Measurements from ENCODE around the gene GRM7.

Gene GRM7

DNA sequence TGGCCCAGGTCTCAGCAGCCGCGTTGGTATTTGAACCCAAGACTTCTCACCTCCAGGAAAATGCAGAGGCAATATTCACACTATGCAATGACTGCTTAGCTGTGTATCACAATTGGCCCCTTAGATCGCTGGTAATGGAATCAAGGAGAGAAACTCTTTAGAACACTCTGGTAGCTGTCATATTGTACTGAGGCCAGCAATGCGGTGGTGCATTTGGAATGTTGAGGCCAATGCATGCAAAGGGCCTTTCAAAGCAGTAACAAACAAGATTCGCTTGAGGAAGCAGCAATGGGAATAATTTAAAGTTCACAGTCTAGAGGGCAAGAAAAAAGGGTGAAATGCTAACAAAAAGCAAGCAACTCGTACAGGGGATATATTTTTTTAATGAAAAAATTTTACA lies 764.1 kb downstream of the GRM7 start:
- no peaks in the 10 kb centered on the region for H3K4me1 ChIP-seq (ENCODE audit: control insufficient read depth, insufficient read depth, low read length)
- no peaks in the 10 kb centered on the region for H3K9me3 ChIP-seq (ENCODE audit: control insufficient read depth in 2 of 2, low read length in 2 of 2)
- no peaks in the 10 kb centered on the region for H3K36me3 ChIP-seq (ENCODE audit: control insufficient read depth in 2 of 2, insufficient read depth in 2 of 2, low read length in 2 of 2)
- no peaks in the 10 kb centered on the region for H3K27me3 ChIP-seq (ENCODE audit: control insufficient read depth in 1 of 2, insufficient read depth in 2 of 2, low read length in 2 of 2)
- no peak overlapping the region for H3K9ac ChIP-seq (ENCODE audit: low read length in 2 of 2)
- no peak overlapping the region for H3K4me3 ChIP-seq (ENCODE audit: low read length in 2 of 2)
- no peak overlapping the region for H3K27ac ChIP-seq (ENCODE audit: low read length)

- no peak overlapping the region for H3K4me3 ChIP-seq (ENCODE audit: low read length in 2 of 2)
- no peaks in the 10 kb centered on the region for H3K9me3 ChIP-seq (ENCODE audit: control insufficient read depth in 2 of 2, low read length in 2 of 2)
- no peak overlapping the region for H3K9ac ChIP-seq (ENCODE audit: low read length in 2 of 2)
- H3K36me3 ChIP-seq (ENCODE audit: control insufficient read depth in 2 of 2, insufficient read depth in 2 of 2, low read length in 2 of 2), result no peaks in the 10 kb centered on the region
- no peak overlapping the region for H3K27ac ChIP-seq (ENCODE audit: low read length)
- H3K4me1 ChIP-seq (ENCODE audit: control insufficient read depth, insufficient read depth, low read length), result no peaks in the 10 kb centered on the region
- no peaks in the 10 kb centered on the region for H3K27me3 ChIP-seq (ENCODE audit: control insufficient read depth in 1 of 2, insufficient read depth in 2 of 2, low read length in 2 of 2)
Observed at GRCh38 chr3:7630351-7630911, 769.5 kb downstream of the GRM7 start.

DNA sequence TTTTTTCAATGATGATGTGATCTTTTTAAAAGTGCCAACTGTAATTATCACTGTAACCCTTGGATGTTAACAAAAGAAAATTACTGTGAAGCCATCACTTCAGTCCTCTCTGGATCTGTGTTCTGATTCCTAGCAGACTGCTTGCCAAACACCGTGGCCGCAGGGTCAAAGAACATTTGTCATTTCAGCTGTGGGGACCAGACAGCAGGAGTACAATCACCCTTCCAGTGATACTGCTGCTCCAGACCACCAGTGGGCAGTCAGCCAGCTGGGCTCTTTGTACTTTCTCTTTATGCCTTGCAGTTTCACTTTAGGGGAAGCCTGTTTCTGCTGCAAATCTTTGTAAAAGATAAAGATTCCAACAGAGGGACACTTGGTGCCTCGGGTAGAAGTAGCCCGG lies 770.0 kb downstream of the GRM7 start:
- H3K4me3 ChIP-seq (ENCODE audit: low read length in 2 of 2), result peak overlapping the region in 1 of 2 donors; percentile 23
- H3K9me3 ChIP-seq (ENCODE audit: control insufficient read depth in 2 of 2, low read length in 2 of 2), result no peaks in the 10 kb centered on the region
- H3K4me1 ChIP-seq (ENCODE audit: control insufficient read depth, insufficient read depth, low read length), result no peaks in the 10 kb centered on the region
- H3K9ac ChIP-seq (ENCODE audit: low read length in 2 of 2), result no peak overlapping the region
- H3K27me3 ChIP-seq (ENCODE audit: control insufficient read depth in 1 of 2, insufficient read depth in 2 of 2, low read length in 2 of 2), result no peaks in the 10 kb centered on the region
- no peaks in the 10 kb centered on the region for H3K36me3 ChIP-seq (ENCODE audit: control insufficient read depth in 2 of 2, insufficient read depth in 2 of 2, low read length in 2 of 2)
- no peak overlapping the region for H3K27ac ChIP-seq (ENCODE audit: low read length)

DNA sequence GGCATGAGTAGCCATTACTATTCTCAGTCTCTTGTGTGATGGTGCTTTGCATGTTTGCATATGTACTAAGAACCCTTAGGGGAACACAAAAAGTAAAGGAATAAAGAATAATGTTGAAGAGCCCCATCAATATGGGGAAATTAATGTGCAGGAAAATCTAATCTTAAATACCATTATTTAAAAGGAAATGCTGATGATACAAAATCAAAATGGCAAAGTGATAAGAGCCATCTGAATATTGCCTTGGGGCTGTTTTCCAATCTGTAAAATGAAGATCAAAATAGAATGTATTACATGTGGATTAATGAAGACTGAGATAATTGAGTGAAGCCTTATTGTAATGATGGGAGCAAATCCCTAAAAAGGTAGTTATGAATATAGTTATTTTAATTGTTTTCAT lies 771.4 kb downstream of the GRM7 start:
- Histone ChIP-seq H3K27ac (ENCODE audit: low read length) (no peak overlapping the region), H3K27me3 (ENCODE audit: control insufficient read depth in 1 of 2, insufficient read depth in 2 of 2, low read length in 2 of 2) (no peaks in the 10 kb centered on the region), H3K36me3 (ENCODE audit: control insufficient read depth in 2 of 2, insufficient read depth in 2 of 2, low read length in 2 of 2) (no peaks in the 10 kb centered on the region), H3K9me3 (ENCODE audit: control insufficient read depth in 2 of 2, low read length in 2 of 2) (no peaks in the 10 kb centered on the region), H3K9ac (ENCODE audit: low read length in 2 of 2) (no peak overlapping the region), H3K4me3 (ENCODE audit: low read length in 2 of 2) (no peak overlapping the region), H3K4me1 (ENCODE audit: control insufficient read depth, insufficient read depth, low read length) (no peaks in the 10 kb centered on the region)

GRCh38 chr3:7637694-7638093 lies 776.8 kb downstream of the GRM7 start:
- Histone ChIP-seq H3K27ac (ENCODE audit: low read length) (no peak overlapping the region), H3K9ac (ENCODE audit: low read length in 2 of 2) (no peak overlapping the region), H3K27me3 (ENCODE audit: control insufficient read depth in 1 of 2, insufficient read depth in 2 of 2, low read length in 2 of 2) (no peaks in the 10 kb centered on the region), H3K9me3 (ENCODE audit: control insufficient read depth in 2 of 2, low read length in 2 of 2) (no peaks in the 10 kb centered on the region), H3K4me3 (ENCODE audit: low read length in 2 of 2) (no peak overlapping the region), H3K36me3 (ENCODE audit: control insufficient read depth in 2 of 2, insufficient read depth in 2 of 2, low read length in 2 of 2) (no peaks in the 10 kb centered on the region), H3K4me1 (ENCODE audit: control insufficient read depth, insufficient read depth, low read length) (no peaks in the 10 kb centered on the region)

GRCh38 chr3:7638103-7638502 lies 777.2 kb downstream of the GRM7 start:
- no peaks in the 10 kb centered on the region for H3K4me1 ChIP-seq (ENCODE audit: control insufficient read depth, insufficient read depth, low read length)
- H3K27ac ChIP-seq (ENCODE audit: low read length), result no peak overlapping the region
- no peak overlapping the region for H3K9ac ChIP-seq (ENCODE audit: low read length in 2 of 2)
- no peaks in the 10 kb centered on the region for H3K36me3 ChIP-seq (ENCODE audit: control insufficient read depth in 2 of 2, insufficient read depth in 2 of 2, low read length in 2 of 2)
- H3K27me3 ChIP-seq (ENCODE audit: control insufficient read depth in 1 of 2, insufficient read depth in 2 of 2, low read length in 2 of 2), result no peaks in the 10 kb centered on the region
- no peak overlapping the region for H3K4me3 ChIP-seq (ENCODE audit: low read length in 2 of 2)
- H3K9me3 ChIP-seq (ENCODE audit: control insufficient read depth in 2 of 2, low read length in 2 of 2), result no peaks in the 10 kb centered on the region

DNA sequence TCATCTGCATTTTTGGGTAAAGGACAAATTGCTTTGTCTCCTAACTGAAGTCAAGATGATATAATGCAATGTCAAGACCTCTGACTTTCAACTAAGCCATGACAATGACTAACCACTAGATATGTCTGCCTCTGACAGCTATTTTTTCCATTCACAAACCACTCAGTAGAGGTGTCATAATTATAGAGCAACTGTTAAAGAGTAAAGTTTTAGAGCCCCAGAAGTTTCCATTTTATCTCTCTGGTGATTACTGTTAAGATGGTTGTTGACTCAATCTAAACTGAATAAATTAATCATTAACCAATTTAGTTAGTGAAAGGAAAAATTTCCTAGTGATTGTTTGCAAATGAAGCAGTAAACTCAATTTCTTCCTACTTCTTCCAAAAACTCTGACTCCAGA lies 779.9 kb downstream of the GRM7 start:
- Histone ChIP-seq H3K4me3 (ENCODE audit: low read length in 2 of 2) (no peak overlapping the region), H3K27me3 (ENCODE audit: control insufficient read depth in 1 of 2, insufficient read depth in 2 of 2, low read length in 2 of 2) (no peaks in the 10 kb centered on the region), H3K9ac (ENCODE audit: low read length in 2 of 2) (no peak overlapping the region), H3K9me3 (ENCODE audit: control insufficient read depth in 2 of 2, low read length in 2 of 2) (no peaks in the 10 kb centered on the region), H3K36me3 (ENCODE audit: control insufficient read depth in 2 of 2, insufficient read depth in 2 of 2, low read length in 2 of 2) (no peaks in the 10 kb centered on the region), H3K4me1 (ENCODE audit: control insufficient read depth, insufficient read depth, low read length) (no peaks in the 10 kb centered on the region), H3K27ac (ENCODE audit: low read length) (no peak overlapping the region)

DNA sequence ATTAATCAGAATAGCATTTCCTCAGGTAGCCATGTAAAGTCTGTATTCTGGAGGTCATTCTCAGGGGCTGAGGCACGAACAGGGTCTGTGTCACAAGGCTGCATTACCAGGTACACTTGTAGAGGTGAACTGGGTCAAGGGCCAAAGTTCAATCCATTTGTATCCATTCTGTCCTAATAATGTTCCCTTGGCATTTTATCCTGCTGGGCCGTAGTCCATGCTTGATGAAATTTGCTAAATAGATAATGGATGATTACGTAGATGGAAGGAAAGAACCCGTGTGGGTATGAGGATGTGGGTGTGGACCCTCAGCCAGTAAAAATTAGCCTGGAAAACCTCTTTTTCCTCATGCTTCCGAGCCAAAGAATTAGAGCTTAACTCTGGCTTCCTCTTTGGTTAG lies 785.9 kb downstream of the GRM7 start:
- Histone ChIP-seq H3K4me3 (ENCODE audit: low read length in 2 of 2) (no peak overlapping the region), H3K27me3 (ENCODE audit: control insufficient read depth in 1 of 2, insufficient read depth in 2 of 2, low read length in 2 of 2) (no peaks in the 10 kb centered on the region), H3K9ac (ENCODE audit: low read length in 2 of 2) (no peak overlapping the region), H3K4me1 (ENCODE audit: control insufficient read depth, insufficient read depth, low read length) (no peaks in the 10 kb centered on the region), H3K9me3 (ENCODE audit: control insufficient read depth in 2 of 2, low read length in 2 of 2) (no peaks in the 10 kb centered on the region), H3K27ac (ENCODE audit: low read length) (no peak overlapping the region), H3K36me3 (ENCODE audit: control insufficient read depth in 2 of 2, insufficient read depth in 2 of 2, low read length in 2 of 2) (no peaks in the 10 kb centered on the region)

DNA sequence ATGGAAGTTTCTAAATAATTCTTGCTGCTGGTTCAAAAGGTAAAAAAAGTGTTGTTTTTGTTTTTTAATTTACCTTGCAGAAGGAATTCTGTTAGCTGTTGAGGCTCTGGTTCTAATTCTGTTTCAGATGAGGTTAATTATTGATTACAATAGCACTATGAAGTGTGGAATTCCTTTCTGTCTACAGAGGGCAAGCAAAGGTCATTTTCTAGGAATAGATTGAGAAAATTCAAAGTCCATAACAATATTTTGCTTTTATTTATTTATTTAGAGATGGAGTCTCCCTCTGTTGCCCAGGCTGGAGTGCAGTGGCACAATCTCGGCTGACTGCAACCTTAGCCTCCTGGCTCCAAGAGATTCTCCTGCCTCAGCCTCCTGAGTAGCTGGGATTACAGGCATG lies 789.6 kb downstream of the GRM7 start:
- no peaks in the 10 kb centered on the region for H3K27me3 ChIP-seq (ENCODE audit: control insufficient read depth in 1 of 2, insufficient read depth in 2 of 2, low read length in 2 of 2)
- no peaks in the 10 kb centered on the region for H3K9me3 ChIP-seq (ENCODE audit: control insufficient read depth in 2 of 2, low read length in 2 of 2)
- no peak overlapping the region for H3K4me3 ChIP-seq (ENCODE audit: low read length in 2 of 2)
- no peaks in the 10 kb centered on the region for H3K4me1 ChIP-seq (ENCODE audit: control insufficient read depth, insufficient read depth, low read length)
- H3K27ac ChIP-seq (ENCODE audit: low read length), result no peak overlapping the region
- no peaks in the 10 kb centered on the region for H3K36me3 ChIP-seq (ENCODE audit: control insufficient read depth in 2 of 2, insufficient read depth in 2 of 2, low read length in 2 of 2)
- no peak overlapping the region for H3K9ac ChIP-seq (ENCODE audit: low read length in 2 of 2)

DNA sequence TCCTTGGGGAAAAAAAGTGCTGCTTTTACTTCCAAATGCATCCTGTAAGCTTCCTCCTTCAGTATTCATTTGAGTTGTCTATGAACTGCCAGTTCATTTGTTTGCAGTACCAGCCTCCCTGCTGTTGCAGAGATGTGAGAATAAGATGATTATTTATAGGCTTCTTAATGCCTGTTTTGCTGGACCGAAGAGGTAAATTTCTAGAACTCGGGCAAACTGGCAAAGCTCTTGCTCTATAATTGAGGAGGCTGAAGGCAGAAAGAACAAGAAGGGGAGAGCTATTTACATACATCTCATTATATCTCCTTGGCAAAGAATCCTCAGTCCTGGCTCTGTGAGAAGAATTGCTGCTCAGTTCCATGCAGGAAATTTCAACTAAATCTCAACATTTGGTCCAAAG lies 790.4 kb downstream of the GRM7 start:
- H3K36me3 ChIP-seq (ENCODE audit: control insufficient read depth in 2 of 2, insufficient read depth in 2 of 2, low read length in 2 of 2), result no peaks in the 10 kb centered on the region
- H3K4me1 ChIP-seq (ENCODE audit: control insufficient read depth, insufficient read depth, low read length), result no peaks in the 10 kb centered on the region
- no peaks in the 10 kb centered on the region for H3K9me3 ChIP-seq (ENCODE audit: control insufficient read depth in 2 of 2, low read length in 2 of 2)
- H3K27ac ChIP-seq (ENCODE audit: low read length), result no peak overlapping the region
- no peak overlapping the region for H3K9ac ChIP-seq (ENCODE audit: low read length in 2 of 2)
- H3K4me3 ChIP-seq (ENCODE audit: low read length in 2 of 2), result no peak overlapping the region
- no peaks in the 10 kb centered on the region for H3K27me3 ChIP-seq (ENCODE audit: control insufficient read depth in 1 of 2, insufficient read depth in 2 of 2, low read length in 2 of 2)

DNA sequence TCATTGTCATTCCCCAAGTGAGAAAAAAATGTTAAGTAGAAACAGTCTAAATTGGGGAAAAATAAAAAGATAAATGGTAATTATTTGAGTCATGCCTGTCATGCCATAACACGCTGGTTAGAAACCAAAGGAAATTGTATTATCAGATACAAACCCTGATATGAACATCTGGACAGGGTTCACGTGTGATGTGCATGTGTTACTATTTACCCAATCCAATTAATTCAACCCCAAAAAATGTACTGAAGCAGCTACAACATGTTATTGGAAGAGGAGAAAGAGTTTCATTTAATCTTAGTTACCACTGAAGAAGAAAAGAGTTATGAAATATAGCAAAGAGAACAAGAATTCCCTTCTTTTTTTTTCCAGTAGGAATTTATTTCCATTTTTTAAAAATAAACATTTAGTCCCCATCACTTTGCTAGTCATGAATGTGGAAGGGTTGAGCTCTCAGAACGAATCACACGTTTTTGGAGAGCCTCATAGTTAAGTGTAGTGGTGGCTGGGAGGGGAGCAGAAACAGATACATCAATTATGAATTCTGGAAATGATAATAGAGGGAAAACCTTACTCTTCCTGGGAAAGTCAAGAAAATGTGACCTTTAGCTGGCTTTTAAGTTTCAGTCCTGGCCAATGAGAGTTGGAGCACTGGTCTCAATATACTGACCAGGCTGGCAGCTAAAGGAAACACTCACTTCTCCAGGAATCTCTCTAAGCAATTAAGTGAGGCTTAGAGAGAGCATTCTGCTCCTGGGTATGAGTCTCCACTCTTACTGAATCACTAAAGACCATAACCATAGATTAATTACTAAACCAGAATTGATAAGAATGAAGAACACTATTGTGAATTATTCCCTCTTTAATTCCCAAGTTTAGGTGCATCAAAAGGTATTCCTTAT lies 796.5 kb downstream of the GRM7 start:
- H3K4me3 ChIP-seq (ENCODE audit: low read length in 2 of 2), result no peak overlapping the region
- H3K36me3 ChIP-seq (ENCODE audit: control insufficient read depth in 2 of 2, insufficient read depth in 2 of 2, low read length in 2 of 2), result no peaks in the 10 kb centered on the region
- no peak overlapping the region for H3K27ac ChIP-seq (ENCODE audit: low read length)
- H3K4me1 ChIP-seq (ENCODE audit: control insufficient read depth, insufficient read depth, low read length), result no peaks in the 10 kb centered on the region
- H3K27me3 ChIP-seq (ENCODE audit: control insufficient read depth in 1 of 2, insufficient read depth in 2 of 2, low read length in 2 of 2), result no peaks in the 10 kb centered on the region
- H3K9me3 ChIP-seq (ENCODE audit: control insufficient read depth in 2 of 2, low read length in 2 of 2), result no peaks in the 10 kb centered on the region
- no peak overlapping the region for H3K9ac ChIP-seq (ENCODE audit: low read length in 2 of 2)
